ENCODE results near the gene CHST15.

The CHST15 gene

DNA sequence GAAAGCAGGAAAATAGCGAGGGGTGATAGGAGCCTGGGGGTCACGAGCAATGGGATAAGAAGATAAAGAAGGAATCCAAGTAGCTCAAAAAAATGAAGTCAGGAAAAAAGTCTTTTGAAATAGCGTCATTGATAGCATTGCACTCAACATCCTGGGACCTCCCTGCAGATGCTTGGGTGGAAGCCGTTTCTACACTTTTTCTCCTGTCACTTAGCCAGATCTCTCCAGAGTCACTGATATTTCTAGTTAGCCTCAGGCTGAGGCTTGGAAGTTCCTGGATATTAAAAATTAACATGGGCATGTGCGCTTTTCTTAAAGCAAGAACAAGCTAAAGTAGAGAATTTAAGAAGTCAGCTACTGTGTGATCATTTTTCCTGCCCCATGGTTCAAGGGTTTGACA lies 39.5 kb upstream of the CHST15 start:
- DNase-seq (ENCODE audit: low read depth) = no peak
- TF ChIP-seq CTCF (IDR thresholded peaks at IDR 0.05; ENCODE audit: low read depth, low read length, missing control alignments) = no peak
- no peak overlapping the region for H3K4me3 ChIP-seq (ENCODE audit: low read depth, low read length)

DNA sequence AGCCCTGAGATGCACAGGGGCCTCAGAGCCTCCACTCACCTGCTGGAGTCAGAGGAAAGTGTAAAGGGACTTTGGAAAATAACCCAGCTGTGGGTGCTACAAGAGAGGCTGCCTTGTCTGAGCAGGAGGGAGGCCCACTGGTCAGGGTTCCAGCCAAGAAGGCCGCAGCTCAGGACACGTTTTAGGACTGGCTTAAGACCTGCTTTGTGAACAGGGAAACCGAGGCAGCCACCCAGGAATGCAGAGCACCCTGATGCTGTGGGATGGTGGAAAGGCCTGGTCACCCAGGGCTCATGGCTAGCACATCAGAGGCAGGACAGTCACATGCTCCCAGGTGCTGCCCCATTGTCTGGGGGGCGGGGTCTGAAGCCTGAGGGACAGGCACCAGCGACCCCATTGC lies 38.9 kb upstream of the CHST15 start:
- DNase-seq (ENCODE audit: low read depth) = no peak
- H3K4me3 ChIP-seq (ENCODE audit: low read depth, low read length) = no peak overlapping the region
- no peak for TF ChIP-seq CTCF (IDR thresholded peaks at IDR 0.05; ENCODE audit: low read depth, low read length, missing control alignments)

- TF ChIP-seq CTCF (IDR thresholded peaks at IDR 0.05; ENCODE audit: low read depth, low read length, missing control alignments) = no peak
- no peak overlapping the region for H3K4me3 ChIP-seq (ENCODE audit: low read depth, low read length)
- no peak for DNase-seq (ENCODE audit: low read depth)
Measured at GRCh38 chr10:124131172-124131571, 37.8 kb upstream of the CHST15 start.

GRCh38 chr10:124130198-124130900 lies 37.0 kb upstream of the CHST15 start:
- no peak for TF ChIP-seq CTCF (IDR thresholded peaks at IDR 0.05; ENCODE audit: low read depth, low read length, missing control alignments)
- no peak overlapping the region for H3K4me3 ChIP-seq (ENCODE audit: low read depth, low read length)
- no peak for DNase-seq (ENCODE audit: low read depth)

DNA sequence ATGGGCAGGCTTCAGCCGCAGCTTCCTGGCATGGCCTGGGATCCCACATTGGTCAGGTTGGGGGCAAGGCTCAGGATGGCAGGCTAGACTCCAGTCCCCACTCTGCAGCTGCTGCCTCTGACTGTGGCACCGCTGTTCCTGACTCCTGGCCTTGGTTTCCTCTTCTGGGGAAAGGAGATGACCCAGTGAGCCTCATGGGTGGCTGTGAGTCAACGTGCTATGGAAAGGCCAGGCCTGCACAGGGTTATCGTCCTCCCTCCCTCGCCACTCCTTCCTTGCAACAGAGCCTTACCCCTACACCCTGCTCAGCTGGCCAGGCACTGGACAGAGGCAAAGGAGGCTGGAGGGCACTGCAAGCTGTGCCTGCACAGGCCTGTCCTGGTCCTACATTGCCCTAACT lies 36.1 kb upstream of the CHST15 start:
- no peak for TF ChIP-seq CTCF (IDR thresholded peaks at IDR 0.05; ENCODE audit: low read depth, low read length, missing control alignments)
- no peak for DNase-seq (ENCODE audit: low read depth)
- no peak overlapping the region for H3K4me3 ChIP-seq (ENCODE audit: low read depth, low read length)

GRCh38 chr10:124128811-124129145 lies 35.4 kb upstream of the CHST15 start:
- no peak for DNase-seq (ENCODE audit: low read depth)
- TF ChIP-seq CTCF (IDR thresholded peaks at IDR 0.05; ENCODE audit: low read depth, low read length, missing control alignments) = no peak
- H3K4me3 ChIP-seq (ENCODE audit: low read depth, low read length) = no peak overlapping the region

Measured in GM12864 (cell line).